Endothelial cell of umbilical vein (primary cell): ENCODE data around the gene BCL2A1. TPM values are rescaled to one million over a fixed set of nuclear protein-coding genes. Genes with fewer than 3 reads are reported as not detected.

Experiments
- BruUV-seq: library from RNA; stranded (reverse); fragments of 400-500 nt; replicated peaks from 2 replicates; lab custom pipeline; 2021; lab: Mats Ljungman, UMichigan
- CTCF ChIA-PET: fragments of 300-600, 350-600 bp; sonication (Branson Sonifier 250); formaldehyde crosslinking; loops from one replicate; lab custom pipeline; 2021; ENCODE audit warnings: antibody characterized with exemption, inconsistent platforms; lab: Charles Lee
- POLR2A ChIA-PET: fragments of 300-600, 350-600 bp; sonication (Branson Sonifier 250); formaldehyde crosslinking; loops from one replicate; lab custom pipeline; 2021; ENCODE audit warnings: antibody characterized with exemption, inconsistent platforms; lab: Charles Lee
- DNase-seq: peaks from one replicate; pipeline ENCODE4 v3.0.0-alpha.2; 2011; ENCODE audit warnings: low read depth, low spot score
- FAIRE-seq: peaks from 2 replicates; lab custom pipeline; 2011; peaks lifted over from hg19 to GRCh38; lab: Jason Lieb, UNC
- H2AFZ ChIP-seq: 2 replicates; pipeline ENCODE4 v1.6.0; 2012; ENCODE audit warnings: low read depth, low read length, control low read depth, inconsistent platforms
- H3K27ac ChIP-seq: 2 replicates; pipeline ENCODE4 v1.5.1; 2011; ENCODE audit warnings: low read depth, mild to moderate bottlenecking, control low read depth, low read length, moderate library complexity; ENCODE audit not compliant: insufficient read depth
- H3K27me3 ChIP-seq, 2 experiments: 2 replicates each; pipeline versions ENCODE4 v1.6.0 to v1.6.1; 2011; ENCODE audit warnings: low read length in 2 of 2, mixed read lengths in 1 of 2; ENCODE audit not compliant: control insufficient read depth in 2 of 2, insufficient read depth in 2 of 2
- H3K36me3 ChIP-seq, 2 experiments: 2 replicates in 1 of 2; 3 replicates in 1 of 2; pipeline ENCODE4 v1.5.1; 2011; ENCODE audit warnings: low read length in 2 of 2, mild to moderate bottlenecking in 1 of 2, moderate library complexity in 1 of 2; ENCODE audit not compliant: control insufficient read depth in 2 of 2, insufficient read depth in 2 of 2; ENCODE audit errors: extremely low read depth in 1 of 2
- H3K4me1 ChIP-seq: 3 replicates; pipeline ENCODE4 v1.5.1; 2011; ENCODE audit warnings: mild to moderate bottlenecking, low read length; ENCODE audit not compliant: control insufficient read depth, insufficient read depth; ENCODE audit errors: extremely low read depth
- H3K4me2 ChIP-seq: 2 replicates; pipeline ENCODE4 v1.6.1; 2011; ENCODE audit warnings: low read length, control low read depth, mixed read lengths; ENCODE audit not compliant: insufficient read depth
- H3K4me3 ChIP-seq, 3 experiments: fragments of 200-600 bp in 1 of 3; sonication (generic), shearing (Covaris generic) in 1 of 3; replicated peaks in 1 of 3; 2 replicates each; pipeline ENCODE4 v1.5.1; 2011 to 2016; ENCODE audit warnings: control low read depth in 3 of 3, low read length in 3 of 3, mild to moderate bottlenecking in 2 of 3, inconsistent platforms in 1 of 3, low read depth in 1 of 3, moderate library complexity in 1 of 3; ENCODE audit not compliant: insufficient read depth in 1 of 3
- H3K79me2 ChIP-seq: 2 replicates; pipeline ENCODE4 v1.6.0; 2012; ENCODE audit warnings: low read length, inconsistent platforms; ENCODE audit not compliant: control insufficient read depth, insufficient read depth
- H3K9ac ChIP-seq: replicated peaks from 2 replicates; pipeline ENCODE3; 2011; ENCODE audit warnings: low read length, control low read depth; ENCODE audit not compliant: insufficient read depth; ENCODE audit errors: extremely low read depth
- H3K9me1 ChIP-seq: replicated peaks from 3 replicates; pipeline ENCODE4 v1.6.0; 2011; ENCODE audit warnings: mild to moderate bottlenecking, low read length; ENCODE audit not compliant: control insufficient read depth, insufficient read depth; ENCODE audit errors: extremely low read depth
- H3K9me3 ChIP-seq: replicated peaks from 2 replicates; pipeline ENCODE4 v1.5.1; 2012; ENCODE audit warnings: low read length, inconsistent platforms; ENCODE audit not compliant: control insufficient read depth, insufficient read depth
- H4K20me1 ChIP-seq: replicated peaks from 2 replicates; pipeline ENCODE3; 2011; ENCODE audit warnings: mild to moderate bottlenecking, low read length; ENCODE audit not compliant: control insufficient read depth, insufficient read depth; ENCODE audit errors: extremely low read depth
- EZH2 ChIP-seq: IDR thresholded peaks from 2 replicates; pipeline ENCODE4 v1.6.1; 2012; ENCODE audit warnings: borderline replicate concordance, low read depth, mild to moderate bottlenecking, moderate library complexity, low read length, inconsistent platforms; ENCODE audit not compliant: severe bottlenecking
- FOS ChIP-seq: IDR thresholded peaks from 2 replicates; pipeline ENCODE4 v1.6.1; 2011; ENCODE audit warnings: mild to moderate bottlenecking, low read length, moderate library complexity, borderline replicate concordance; ENCODE audit not compliant: insufficient read depth
- GATA2 ChIP-seq: IDR thresholded peaks from 2 replicates; pipeline ENCODE4 v1.7.0; 2011; ENCODE audit warnings: low read depth, mild to moderate bottlenecking, moderate library complexity, mixed read lengths, low read length; ENCODE audit not compliant: insufficient read length, insufficient read depth
- JUN ChIP-seq: IDR thresholded peaks from 2 replicates; pipeline ENCODE4 v1.6.1; 2011; ENCODE audit warnings: borderline replicate concordance, low read depth; ENCODE audit not compliant: insufficient read length, insufficient read depth
- MAX ChIP-seq: IDR thresholded peaks from 2 replicates; pipeline ENCODE4 v1.6.1; 2011; ENCODE audit not compliant: insufficient read depth, insufficient read length
- MYC ChIP-seq: IDR thresholded peaks from one replicate; pipeline ENCODE4 v1.6.1; 2011; ENCODE audit warnings: mild to moderate bottlenecking, low read depth, low read length
- POLR2A ChIP-seq: IDR thresholded peaks from 2 replicates; pipeline ENCODE4 v1.6.1; 2012; ENCODE audit warnings: low read depth, mild to moderate bottlenecking, control low read depth, low read length
- POLR2AphosphoS5 ChIP-seq: IDR thresholded peaks from 2 replicates; pipeline ENCODE4 v1.6.1; 2012; ENCODE audit warnings: low read depth, mild to moderate bottlenecking, control low read depth, low read length, moderate library complexity; ENCODE audit not compliant: insufficient read depth
- dilution Hi-C: fragments of 300-500 bp; cut with MboI; formaldehyde crosslinking; loops from one replicate; pipeline ENCODE4 v1.15.0; 2019; ENCODE audit warnings: low sequenced_read_pairs; ENCODE audit not compliant: extremely low pct_ligation_motif_present
- intact Hi-C: fragments of 100-400 bp; cut with micrococcal nuclease; formaldehyde crosslinking; loops from one replicate; pipeline ENCODE4 v1.10.0; 2022
- polyA plus RNA-seq, 4 experiments: library from polyadenylated mRNA; depleted of rRNA in 3 of 4; stranded (reverse) in 3 of 4; unstranded in 1 of 4; fragments of >200 nt; gene quantifications; 2 replicates each; pipeline versions ENCODE4 v1.2.1 to v1.2.3, GENCODE V29; 2011 to 2012; ENCODE audit warnings: missing spikeins in 1 of 4
- total RNA-seq: library from RNA; stranded (reverse); gene quantifications from 2 replicates; pipeline ENCODE4 v1.2.3, GENCODE V29; 2021
- TF ChIP-seq, protein P1 (sequence below), 2 donors: IDR thresholded peaks; 1 replicate in 1 of 2; 2 replicates in 1 of 2; pipeline ENCODE4 v1.5.1; 2011; ENCODE audit warnings: low read length in 2 of 2, mild to moderate bottlenecking in 2 of 2, moderate library complexity in 2 of 2, control low read depth in 1 of 2, inconsistent platforms in 1 of 2, low read depth in 1 of 2; ENCODE audit not compliant: insufficient read depth in 1 of 2; ENCODE audit errors: extremely low read depth in 1 of 2

BCL2A1 gene
- total and polyA plus RNA-seq, 2 donors (not counting 3 experiments of a cell fraction or from before 2014, with no cell fraction given), result not detected

DNA sequence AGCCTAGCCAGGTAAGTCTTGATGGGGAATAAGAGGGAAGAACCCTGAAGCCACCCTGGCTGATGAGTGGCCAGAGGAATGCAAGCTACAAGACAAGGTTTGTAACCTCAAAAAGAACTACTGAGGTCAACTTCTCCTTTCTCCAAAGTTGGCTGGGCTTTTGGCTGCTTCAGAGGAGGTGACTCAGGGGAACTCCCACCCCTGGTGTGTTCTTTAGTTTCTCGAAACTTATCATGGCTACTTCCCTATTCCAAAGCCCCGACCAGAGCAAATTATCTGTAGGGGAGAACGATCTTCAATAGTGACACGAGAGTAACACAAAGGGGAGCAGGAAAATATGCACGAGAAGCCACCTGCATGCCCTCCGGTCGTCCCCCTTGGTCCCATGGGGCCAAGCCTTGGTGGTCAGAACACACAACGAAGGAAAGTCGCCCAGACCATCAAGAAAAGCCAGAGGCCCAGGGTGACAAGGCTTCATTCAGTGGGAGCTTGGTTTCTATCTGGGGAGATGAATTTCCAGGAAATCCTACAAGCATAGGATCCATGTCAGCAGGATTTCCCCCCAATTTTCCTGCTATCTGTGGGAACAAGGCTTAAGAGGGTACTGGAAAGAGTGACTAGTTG, 6.5 kb upstream of the BCL2A1 start:
- Histone ChIP-seq H4K20me1 (no peaks in the 10 kb centered on the region), H3K27me3 (peaks cover 0 to 3% of the 10 kb centered on the region in 2 experiments), H3K4me3 (no peak overlapping the region), H3K9me1 (no peaks in the 10 kb centered on the region), H3K36me3 (no peaks in the 10 kb centered on the region), H3K9ac (no peak overlapping the region), H2AFZ (no peak overlapping the region), H3K4me1 (no peaks in the 10 kb centered on the region), H3K4me2 (no peak overlapping the region), H3K27ac (no peak overlapping the region), H3K9me3 (no peaks in the 10 kb centered on the region), H3K79me2 (no peaks in the 10 kb centered on the region)
- intact Hi-C loops, result no loop called here
- POLR2A ChIA-PET, result no interaction called here
- dilution Hi-C loops, result no loop called here
- no TSS peak for BruUV-seq
- FAIRE-seq, result no peak
- no peak for DNase-seq
- TF ChIP-seq POLR2A (no peak), GATA2 (no peak), EZH2 (no peak), FOS (no peak), JUN (no peak), MAX (no peak), POLR2AphosphoS5 (no peak), MYC (no peak)
- TF ChIP-seq, protein P1, sequence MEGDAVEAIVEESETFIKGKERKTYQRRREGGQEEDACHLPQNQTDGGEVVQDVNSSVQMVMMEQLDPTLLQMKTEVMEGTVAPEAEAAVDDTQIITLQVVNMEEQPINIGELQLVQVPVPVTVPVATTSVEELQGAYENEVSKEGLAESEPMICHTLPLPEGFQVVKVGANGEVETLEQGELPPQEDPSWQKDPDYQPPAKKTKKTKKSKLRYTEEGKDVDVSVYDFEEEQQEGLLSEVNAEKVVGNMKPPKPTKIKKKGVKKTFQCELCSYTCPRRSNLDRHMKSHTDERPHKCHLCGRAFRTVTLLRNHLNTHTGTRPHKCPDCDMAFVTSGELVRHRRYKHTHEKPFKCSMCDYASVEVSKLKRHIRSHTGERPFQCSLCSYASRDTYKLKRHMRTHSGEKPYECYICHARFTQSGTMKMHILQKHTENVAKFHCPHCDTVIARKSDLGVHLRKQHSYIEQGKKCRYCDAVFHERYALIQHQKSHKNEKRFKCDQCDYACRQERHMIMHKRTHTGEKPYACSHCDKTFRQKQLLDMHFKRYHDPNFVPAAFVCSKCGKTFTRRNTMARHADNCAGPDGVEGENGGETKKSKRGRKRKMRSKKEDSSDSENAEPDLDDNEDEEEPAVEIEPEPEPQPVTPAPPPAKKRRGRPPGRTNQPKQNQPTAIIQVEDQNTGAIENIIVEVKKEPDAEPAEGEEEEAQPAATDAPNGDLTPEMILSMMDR (IDR thresholded peaks at IDR 0.05; ENCODE audit: extremely low read depth in 1 of 2, insufficient read depth in 1 of 2, low read depth in 1 of 2, low read length in 2 of 2), result no peak
- CTCF ChIA-PET, result interaction anchor here (1.1 to 1.5 kb wide), 3 partner anchors 12 to 597 kb away, joined by 3 to 5 read pairs (median 4); no protein-coding TSS in a partner anchor
